PC-3 (cell line): Measurements from ENCODE around the gene LLPH.

Source experiments
- EZH2 ChIP-seq: fragments of 300-600 bp; sonication (generic); IDR thresholded peaks from one replicate; pipeline ENCODE4 v1.6.1; 2017; ENCODE audit warnings: antibody characterized with exemption, mild to moderate bottlenecking, low read length; ENCODE audit not compliant: unreplicated experiment
- EZH2phosphoT487 ChIP-seq: fragments of 300-600 bp; sonication (generic); IDR thresholded peaks from 2 replicates; pipeline ENCODE4 v1.6.1; 2018; ENCODE audit warnings: mild to moderate bottlenecking, antibody characterized with exemption, low read length, borderline replicate concordance
- TF ChIP-seq, protein P1 (sequence below): fragments of 300-600 bp; sonication (generic); conservative IDR thresholded peaks from 2 replicates; pipeline ENCODE4 v1.5.1; 2017; ENCODE audit warnings: antibody characterized with exemption, low read depth, mild to moderate bottlenecking, low read length

DNA sequence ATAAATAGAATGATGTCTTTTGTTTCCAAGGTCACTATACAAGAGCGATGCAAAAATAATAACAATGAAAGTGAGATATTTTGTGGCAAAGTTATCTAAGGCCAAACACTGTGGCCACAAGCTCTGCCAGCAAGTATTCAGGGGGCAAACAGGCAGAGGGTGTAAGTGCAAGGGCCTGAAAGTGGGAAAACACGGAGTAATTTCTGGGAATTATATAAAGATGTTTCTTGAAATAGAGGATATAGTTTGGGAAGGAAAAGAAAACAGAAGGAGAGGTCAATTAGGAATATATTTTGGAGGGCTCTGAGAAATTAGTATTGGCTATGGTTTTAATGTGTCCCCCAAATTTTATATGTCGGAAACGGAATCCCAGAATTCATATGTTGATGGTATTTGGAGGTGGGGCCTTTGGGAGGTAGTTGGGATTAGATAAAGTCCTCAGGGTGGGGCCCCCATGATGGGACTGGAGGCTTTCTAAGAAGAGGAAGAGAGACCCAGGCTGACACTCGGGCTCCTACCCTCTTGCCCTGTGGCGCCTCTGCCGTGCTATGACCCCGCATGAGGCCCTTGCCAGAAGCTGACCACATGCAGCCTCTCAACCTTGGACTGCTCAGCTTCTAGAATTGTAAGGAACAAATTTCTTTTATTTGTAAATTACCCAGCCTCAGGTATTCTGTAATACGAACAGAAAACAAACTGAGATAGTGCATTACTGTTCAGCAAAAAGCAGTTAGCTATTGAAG, 60.0 kb downstream of the LLPH start:
- TF ChIP-seq, protein P1, sequence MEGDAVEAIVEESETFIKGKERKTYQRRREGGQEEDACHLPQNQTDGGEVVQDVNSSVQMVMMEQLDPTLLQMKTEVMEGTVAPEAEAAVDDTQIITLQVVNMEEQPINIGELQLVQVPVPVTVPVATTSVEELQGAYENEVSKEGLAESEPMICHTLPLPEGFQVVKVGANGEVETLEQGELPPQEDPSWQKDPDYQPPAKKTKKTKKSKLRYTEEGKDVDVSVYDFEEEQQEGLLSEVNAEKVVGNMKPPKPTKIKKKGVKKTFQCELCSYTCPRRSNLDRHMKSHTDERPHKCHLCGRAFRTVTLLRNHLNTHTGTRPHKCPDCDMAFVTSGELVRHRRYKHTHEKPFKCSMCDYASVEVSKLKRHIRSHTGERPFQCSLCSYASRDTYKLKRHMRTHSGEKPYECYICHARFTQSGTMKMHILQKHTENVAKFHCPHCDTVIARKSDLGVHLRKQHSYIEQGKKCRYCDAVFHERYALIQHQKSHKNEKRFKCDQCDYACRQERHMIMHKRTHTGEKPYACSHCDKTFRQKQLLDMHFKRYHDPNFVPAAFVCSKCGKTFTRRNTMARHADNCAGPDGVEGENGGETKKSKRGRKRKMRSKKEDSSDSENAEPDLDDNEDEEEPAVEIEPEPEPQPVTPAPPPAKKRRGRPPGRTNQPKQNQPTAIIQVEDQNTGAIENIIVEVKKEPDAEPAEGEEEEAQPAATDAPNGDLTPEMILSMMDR: no peak
- TF ChIP-seq EZH2phosphoT487 (no peak), EZH2 (no peak)
